Posterior vena cava (tissue), 2 donors: ENCODE results near the gene EBF4. TPM values are rescaled to one million over a fixed set of nuclear protein-coding genes. Genes with fewer than 3 reads are reported as not detected.
"Not testable (repeated sequence)": the region's sequence is repeated elsewhere in the genome, so short reads cannot be mapped to it uniquely, and the experiment has no call there.

Experiments used
- DNase-seq: peaks from one replicate; pipeline ENCODE4 v3.0.0-alpha.2; 2020; ENCODE audit warnings: low spot score
- intact Hi-C, 2 donors: fragments of 100-400 bp; cut with DNase I; formaldehyde crosslinking; loops; one replicate each; pipeline versions ENCODE4 v1.14.1 to v1.14.2; 2022 to 2023
- total RNA-seq, 2 donors: library from RNA; stranded (reverse); fragmentation: NEBNext Ultra II Directional; extraction: Animal tissue kit (Norgen Biotek cat#: 25700); gene quantifications; one replicate each; pipeline ENCODE4 v1.2.1, GENCODE V29; 2021
- donor health status: DM: yes; HTN: yes; CAD: no.
- donor health status: DM: yes; HTN: yes; CAD: no.

The EBF4 gene
- total RNA-seq, 2 donors from 2014 or later = 11.1 to 17.4 TPM

DNA sequence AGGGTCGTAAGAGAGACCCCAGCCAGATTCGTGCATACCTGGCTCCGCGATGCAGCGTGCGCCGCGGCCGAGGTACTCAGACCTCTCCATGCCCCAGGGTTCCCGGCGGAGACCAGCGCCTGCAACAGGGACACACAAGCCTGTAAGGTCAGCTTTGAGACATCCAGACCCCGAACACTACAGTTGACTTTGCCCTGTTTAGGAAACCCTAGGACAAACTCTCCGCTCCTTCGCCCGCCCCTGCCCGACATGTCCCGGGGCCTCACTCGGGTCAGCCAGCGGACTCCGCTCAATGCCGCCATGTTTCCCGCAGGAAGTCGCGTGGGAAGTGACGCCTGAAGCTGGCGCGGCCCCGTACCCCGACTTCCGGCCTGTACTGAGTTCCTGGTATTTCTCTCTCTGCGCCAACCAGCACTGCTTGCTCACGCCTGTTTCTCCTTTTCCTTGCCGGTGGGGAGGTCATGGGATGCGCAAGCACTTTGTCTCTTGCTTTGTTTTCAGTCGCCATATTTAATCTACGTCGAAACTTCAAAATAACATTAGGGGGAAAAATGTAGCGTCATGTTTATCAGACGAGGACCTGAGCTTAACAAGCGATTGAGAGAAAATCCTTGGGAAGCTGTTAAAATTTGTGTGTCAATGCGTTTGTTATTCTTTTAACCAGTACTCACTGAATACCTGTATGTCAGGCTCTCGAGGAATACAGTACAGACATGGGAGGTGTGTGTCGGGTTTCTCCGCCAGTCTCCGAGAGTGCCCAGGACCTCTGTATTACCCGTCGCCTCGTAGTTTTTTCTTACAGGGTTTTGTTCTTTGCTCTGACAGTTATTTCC lies 28.5 kb upstream of the EBF4 start, which contains the start of gene IDH3B:
TSS of gene IDH3B (minus strand) at position 330 of the 833 bp plus-strand sequence. CDS start at position 302, 28 bp downstream.
- peak; percentile 98 for DNase-seq
- intact Hi-C loops = no loop called here

DNA sequence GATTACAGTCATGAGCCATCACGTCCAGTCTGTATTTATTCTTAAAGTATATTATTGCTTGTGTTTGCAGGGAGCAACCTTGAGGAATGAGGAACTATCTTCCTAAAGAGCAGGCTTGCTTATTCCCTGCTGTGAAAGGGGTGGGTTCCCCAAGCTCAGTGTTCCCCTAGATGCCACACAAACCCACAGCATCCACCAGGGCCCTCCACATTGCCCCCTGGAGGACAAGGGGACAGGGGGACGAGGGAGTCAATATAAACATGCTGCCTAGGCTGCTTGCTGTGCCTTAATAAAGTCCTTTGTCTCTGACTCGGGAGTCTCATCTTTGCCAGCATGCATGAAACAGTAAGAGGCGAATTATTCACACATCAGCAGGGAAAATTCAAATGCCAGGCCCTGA lies 20.6 kb upstream of the EBF4 start:
- DNase-seq = peak; percentile 42

DNA sequence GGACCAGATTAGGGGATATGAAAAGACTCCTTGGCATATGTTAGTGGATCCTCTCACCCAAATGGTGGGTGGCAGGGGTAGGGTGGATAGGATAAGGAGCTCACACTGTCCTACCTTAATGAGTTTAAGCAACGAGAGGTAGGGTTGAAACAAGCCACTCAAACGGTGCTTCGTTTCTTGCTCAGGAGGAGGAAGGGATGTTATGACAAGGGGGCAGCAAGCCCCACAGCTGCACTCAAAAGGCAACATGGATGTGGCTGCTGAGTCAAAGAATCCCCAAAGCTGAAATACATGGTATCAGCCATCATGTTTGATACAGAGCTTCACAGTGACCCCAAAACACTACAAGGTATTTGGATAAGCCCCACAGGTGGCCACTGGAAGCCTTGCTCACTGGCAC lies 20.1 kb upstream of the EBF4 start:
- intact Hi-C loops = no loop called here

More for the DNA sequence above, 20.6 kb upstream of the EBF4 start:
- intact Hi-C loops = no loop called here

DNA sequence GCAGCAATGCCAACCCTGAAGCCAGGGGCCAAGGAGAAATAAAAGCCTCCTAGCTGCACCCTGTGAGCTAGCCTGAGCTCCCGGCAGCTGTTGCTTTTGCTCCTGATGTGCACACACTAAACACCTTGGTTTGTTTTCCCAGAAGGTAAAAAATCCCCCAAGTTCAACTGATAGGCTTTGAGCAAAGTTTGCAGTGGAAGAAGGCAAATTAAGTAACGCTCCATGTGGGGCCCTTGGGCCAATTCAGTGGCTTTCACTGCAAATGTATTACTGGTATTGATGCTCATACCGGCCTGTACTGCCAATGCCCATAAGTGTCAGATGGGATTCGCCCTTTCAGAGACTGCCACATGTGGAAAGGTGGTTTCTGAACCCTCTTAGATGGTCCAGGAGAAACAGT lies 19.1 kb upstream of the EBF4 start:
- intact Hi-C loops = no loop called here
- DNase-seq = no peak

More for the DNA sequence above, 20.1 kb upstream of the EBF4 start:
- DNase-seq = peak; percentile 41

DNA sequence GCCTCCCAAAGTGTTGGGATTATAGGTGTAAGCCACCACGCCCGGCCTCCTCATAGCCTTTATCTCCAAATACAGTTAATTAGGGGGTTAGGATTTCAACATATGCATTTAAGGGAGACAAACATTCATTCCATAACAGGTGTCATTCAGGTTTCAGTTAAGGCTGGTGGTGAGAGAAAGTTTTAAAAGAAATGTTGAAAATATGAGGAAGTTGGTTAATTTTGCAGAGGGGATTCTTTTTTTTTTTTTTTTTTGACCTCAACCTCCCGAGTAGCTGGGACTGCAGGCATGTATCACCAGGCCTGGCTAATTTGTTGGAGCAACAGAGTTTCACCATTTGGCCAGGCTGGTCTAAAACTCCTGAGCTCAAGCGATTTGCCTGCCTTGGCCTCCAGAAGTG lies 12.5 kb upstream of the EBF4 start:
- no peak for DNase-seq
- intact Hi-C loops = no loop called here

DNA sequence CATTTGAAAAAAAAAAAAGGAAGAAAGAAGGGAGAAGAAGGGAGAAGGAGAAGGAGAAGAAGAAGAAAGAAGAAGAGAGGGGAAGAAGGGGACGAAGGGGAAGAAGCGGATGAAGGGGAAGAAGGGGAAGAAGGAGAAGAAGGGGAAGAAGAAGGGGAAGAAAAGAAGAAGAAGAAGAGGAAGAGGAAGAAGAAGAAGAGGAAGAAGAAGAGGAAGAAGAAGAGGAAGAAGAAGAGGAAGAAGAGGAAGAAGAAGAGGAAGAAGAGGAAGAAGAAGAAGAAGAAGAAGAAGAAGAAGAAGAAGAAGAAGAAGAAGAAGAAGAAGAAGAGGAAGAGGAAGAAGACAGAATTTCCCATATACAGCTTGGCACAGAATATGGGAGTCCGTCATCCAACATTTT lies 10.5 kb upstream of the EBF4 start:
- intact Hi-C loops, DNase-seq: not testable (repeated sequence)

DNA sequence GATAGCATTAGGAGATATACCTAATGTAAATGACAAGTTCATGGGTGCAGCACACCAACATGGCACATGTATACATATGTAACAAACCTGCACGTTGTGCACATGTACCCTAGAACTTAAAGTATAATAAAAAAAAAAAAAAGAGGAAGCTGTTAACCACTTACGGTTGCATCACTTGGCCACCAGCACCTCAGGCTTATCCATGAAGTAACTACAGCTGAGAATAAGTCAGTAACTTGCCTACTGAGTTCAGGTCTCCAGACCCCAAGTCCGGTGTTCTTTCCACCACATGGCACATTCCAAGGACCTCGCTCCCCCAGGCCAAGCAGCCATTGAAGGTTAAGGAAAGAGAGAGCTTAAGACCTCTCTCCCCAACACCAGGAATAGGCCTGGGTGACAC lies 7.8 kb upstream of the EBF4 start:
- DNase-seq, intact Hi-C loops: not testable (repeated sequence)

DNA sequence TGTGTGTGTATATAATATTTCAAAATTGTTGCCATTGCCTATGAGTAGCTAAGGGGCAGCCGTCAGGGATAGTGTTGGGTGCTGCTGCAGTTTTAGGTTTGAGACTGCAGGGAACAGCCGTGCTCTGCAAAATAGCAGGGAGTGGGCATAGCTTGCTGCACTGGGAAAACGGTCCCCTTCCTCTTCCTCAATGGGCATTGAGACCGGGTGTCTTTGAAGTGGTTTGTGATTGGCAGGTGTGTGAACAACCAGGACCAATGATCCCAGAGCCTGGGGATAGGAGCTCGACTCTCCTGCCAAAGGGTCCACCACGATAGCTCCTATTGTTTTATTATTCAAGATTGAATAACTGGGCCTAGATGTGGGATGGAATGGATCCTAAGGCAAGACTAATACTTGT lies 5.1 kb upstream of the EBF4 start:
- no peak for DNase-seq
- intact Hi-C loops = no loop called here

DNA sequence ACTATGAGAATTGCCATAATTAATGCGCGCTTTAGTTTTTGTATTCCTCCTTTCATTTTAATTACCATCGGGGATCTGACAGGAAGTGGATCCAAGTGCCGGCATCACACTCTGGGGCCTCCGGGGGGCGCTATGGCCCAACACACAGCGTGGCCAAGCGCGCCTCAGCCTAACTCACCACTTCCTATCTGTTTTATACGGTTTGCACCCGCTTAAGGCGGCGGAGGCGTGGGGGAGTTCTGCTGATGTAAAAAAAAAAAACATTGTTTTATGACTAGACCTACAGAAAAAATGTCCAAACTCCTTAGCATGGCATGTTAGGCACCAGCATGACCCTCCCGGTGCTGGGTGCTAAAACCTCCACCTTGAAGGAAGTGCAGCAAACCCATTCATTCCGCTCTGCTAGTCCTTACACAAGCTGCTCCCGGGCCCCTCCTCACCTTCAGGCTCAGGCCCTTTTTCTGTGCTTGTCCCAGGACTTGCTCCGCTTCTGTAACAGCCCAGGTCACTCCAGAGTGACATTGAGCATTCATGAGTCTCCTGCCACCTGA lies 4.5 kb upstream of the EBF4 start:
- no peak for DNase-seq
- intact Hi-C loops = no loop called here

DNA sequence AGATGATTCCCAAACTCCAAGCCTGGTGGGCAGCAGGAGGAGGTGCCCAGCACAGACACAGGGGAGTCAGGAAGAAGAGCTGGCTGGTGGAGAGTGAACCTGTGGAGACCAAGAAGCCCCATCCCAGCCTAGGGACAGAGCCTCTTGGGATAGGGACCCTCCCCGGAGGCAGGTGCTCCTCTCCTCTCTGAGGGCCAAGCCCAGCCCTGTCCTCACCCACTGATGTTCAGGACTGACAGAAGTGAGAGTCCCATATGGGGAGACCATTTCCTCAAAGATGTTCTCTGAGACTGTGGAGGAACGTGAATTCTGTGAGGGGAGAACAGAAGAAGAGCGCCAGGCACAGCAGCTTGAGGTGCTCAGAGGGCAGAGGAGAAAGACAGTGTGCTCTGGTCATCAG lies 2.4 kb upstream of the EBF4 start:
- DNase-seq = no peak
- intact Hi-C loops = no loop called here

DNA sequence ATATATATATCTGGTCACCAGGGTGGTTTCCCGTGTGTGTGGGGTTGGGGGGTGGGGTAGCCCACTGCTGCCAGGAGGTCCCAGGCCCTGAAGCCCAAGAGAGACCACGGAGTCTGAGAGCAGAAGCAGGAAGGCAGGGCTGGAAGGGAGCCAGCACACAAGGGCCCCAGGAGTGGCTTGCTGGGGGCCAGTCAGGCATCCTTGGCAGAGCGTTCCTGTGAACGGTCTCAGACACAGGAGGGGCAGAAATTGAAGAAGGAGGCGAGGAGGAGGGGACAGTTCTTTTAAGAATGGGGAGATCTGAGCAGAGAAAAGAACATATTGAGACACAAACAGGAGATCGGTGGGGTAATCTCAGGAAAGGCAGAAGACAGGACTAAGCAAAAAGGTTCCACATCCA lies 1.9 kb upstream of the EBF4 start:
- intact Hi-C loops = no loop called here
- DNase-seq = no peak

DNA sequence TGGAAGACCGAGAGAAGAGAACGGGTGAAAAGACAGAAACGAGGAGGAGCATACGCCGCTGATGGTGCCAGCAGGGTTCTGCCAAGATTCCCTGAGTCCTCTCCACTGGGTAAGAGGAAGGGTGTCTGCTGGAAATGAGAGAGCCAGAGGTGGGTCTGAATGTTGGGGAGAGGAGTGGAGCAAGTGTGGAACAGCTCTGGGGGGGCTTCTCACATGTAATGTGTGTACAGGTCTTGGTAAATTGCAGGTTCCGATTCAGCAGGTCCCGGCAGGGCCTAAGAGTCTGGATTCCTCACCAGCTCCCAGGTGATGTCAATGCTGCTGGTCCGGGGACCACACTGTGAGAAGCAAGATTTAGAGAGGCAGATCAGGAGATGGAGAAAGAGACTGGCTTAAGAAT lies 1.5 kb upstream of the EBF4 start:
- DNase-seq = no peak
- intact Hi-C loops = no loop called here

DNA sequence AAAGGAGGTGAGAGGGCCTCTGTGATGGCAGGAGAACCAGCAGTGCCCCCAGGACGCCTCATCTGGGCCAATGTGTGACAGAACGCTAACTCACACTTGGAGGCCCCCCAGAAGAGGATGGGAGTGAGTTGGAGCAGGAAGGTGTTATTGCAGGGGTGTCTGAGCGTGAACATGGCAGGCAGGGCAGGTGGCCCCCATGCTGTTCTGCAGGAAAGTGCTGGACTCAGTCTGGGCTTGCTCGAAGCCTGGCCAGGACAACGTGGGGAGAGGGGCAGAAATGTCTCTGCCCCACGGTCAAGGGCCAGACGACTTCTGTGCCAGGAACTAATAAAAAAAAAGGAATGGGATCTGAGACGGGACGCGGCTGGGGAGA lies 931 bp upstream of the EBF4 start:
- intact Hi-C loops = no loop called here
- DNase-seq = no peak

DNA sequence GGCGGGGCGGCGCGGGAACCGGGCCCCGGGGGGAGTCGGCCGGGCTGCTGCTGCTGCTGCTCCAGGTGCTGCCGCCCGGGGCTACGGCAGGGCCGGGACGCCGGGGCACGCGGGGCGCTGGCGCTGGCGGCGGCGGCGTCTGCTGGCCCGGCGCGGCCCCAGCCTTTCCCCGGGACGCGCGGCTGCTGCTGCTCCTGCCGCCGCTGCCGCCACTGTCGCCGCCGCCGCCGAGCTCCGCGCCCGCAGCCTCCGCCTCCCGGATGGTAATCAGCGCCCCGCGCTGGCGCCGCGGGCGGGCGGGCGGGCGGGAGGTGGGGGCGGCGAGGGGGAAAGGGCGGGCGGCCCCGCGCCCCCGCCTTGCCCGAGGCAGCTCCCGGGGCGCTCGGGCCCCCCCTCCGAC lies 306 bp downstream of the EBF4 start:
- no peak for DNase-seq
- intact Hi-C loops = no loop called here

DNA sequence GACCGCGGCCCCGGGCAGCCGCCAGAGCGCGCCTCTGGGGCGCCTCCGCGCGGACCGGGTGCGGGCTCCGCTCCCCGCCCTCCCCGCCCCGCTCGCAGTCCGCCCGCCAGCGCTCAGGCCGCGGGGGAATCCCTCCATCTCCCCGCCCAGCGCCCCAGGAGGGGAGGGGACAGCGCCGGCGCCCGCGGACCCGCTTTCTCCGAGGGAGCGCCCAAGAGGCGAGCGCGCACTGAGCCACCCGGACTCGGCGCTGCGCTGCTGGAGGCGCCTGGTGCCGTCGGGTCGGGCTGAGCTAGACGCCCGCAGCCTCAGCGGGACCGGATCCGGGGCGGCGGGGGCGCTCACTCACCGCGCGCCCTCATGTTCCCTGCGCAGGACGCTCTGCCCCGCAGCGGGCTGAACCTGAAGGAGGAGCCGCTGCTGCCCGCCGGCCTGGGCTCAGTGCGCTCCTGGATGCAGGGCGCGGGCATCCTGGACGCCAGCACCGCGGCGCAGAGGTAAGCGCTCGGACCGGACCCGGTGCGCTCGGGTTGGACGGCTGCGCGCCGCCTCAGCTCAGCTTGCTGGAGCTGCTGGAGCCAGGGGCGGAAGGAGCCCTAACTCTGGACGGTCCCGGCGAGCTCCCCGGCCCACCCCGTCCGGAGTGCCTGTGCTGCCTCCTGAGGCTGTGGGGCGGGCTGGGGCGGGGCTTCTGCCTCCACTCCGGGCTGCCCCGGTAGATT lies 867 bp downstream of the EBF4 start:
- DNase-seq = no peak

DNA sequence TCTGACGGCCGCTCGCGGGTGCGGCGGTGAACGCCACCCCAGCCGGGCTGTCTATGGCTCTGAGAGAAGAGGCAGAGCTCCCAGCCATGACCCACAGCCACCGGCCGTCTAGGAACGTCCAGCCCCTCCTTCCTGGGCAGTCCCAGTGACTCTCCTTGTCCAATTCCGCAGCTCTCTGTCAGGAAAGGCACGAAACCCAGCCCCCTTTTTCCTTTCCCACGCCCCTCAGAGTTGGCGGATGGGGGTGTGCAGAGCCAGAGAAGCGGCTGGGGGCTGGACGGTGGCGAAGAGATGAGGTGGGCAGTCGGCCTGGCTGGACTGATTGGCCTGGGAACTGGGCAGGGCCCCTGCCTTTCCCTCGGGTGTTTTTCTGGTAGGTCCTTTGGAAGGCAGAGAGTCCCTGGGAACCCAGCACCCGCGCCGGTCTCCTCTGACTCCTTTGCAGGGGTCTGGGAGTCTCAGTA lies 1.5 kb downstream of the EBF4 start:
- no peak for DNase-seq

More for the DNA sequence above, 867 bp downstream of the EBF4 start:
- intact Hi-C loops = no loop called here

DNA sequence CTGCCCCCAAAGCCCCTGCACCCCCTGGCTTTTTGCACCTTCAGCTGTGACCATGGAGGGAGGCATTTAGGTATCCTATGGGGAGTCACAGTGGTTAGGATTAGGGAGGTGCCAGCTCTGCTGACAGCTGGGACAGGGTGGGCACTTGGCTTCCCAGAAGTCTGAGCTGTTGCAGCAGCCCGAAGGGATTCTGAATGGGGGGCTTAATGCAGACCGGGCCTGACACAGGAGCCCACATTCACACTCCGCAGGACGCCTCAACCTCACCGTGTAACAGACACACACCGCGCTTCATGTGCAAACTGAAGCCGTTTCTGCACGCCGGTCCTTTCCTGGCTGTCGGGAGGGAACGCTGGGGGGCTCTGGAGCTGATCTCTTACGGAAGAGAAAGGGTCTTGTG lies 1.9 kb downstream of the EBF4 start:
- DNase-seq = no peak
- intact Hi-C loops = no loop called here

More for the DNA sequence above, 1.5 kb downstream of the EBF4 start:
- intact Hi-C loops = no loop called here

DNA sequence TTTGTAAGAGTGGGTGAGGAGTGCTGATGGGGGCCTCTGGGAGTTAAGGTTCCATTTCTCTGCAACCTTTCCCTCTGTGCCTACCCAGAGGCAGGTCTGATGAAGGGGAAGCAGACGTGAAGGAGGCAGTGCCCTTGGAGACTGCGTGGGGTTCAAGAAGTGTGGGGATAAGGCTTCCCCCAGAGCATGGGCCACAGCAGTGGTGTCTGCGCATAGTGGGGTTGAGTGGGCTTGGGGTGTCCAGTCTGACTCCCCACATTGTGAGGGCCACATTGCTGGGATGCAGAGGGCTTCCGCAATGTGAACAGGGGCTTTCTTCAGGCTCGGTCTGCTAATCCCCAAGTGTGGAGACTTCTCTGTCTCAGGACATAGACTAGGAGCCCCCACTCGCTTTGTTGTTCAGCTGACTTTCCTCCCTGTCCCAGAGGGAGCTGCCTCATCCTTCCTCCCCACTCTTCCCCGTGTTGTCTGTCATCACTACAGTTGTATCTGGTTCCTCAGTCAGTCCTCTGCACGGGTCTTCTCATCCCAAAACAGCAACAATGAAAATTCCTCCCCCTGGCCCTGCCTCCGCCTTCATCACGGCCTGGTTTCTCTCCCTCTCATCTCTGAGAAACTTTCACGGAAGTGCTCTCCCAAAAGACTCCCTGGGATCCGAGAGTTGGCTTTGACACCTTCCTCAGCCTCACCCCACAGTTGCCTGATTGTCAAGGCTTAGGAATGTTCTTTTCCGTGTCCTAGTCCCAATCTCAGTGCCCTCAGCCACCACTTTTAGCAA lies 2.8 kb downstream of the EBF4 start:
- no peak for DNase-seq
- intact Hi-C loops = no loop called here

DNA sequence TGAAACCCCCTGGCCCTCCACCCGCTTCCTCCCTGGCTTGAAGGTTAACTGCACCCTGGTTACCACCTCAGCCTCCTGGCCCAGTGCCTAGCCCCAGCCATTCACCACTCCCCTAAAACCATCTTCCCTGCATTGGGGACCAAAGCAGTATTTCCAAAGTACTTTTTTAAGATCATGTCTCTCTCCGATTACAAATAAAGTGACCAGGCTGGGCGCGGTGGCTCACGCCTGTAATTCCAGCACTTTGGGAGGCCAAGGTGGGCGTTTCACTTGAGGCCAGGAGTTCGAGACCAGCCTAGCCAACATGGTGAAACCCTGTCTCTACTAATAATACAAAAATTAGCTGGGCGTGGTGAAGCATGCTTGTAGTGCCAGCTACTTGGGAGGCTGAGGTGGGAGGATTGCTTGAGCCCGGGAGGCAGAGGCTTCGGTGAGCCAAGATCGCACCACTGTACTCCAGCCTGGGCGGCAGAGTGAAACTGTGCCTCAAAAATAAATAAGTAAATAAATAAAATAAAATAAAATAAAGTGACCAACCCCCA lies 3.5 kb downstream of the EBF4 start:
- intact Hi-C loops, DNase-seq: not testable (repeated sequence)
